Body of pancreas (tissue), 4 donors: ENCODE results near the gene DUSP19.

Experiments
- CTCF ChIP-seq, 7 experiments: fragments of 450-650 bp in 4 of 7; fragments of 200-600 bp in 3 of 7; sonication (generic) in 3 of 7; IDR thresholded peaks; one replicate each; pipeline ENCODE4 v1.5.1; 2016 to 2019; ENCODE audit warnings: antibody characterized with exemption in 7 of 7
- POLR2A ChIP-seq, 3 donors: fragments of 450-650 bp; IDR thresholded peaks; one replicate each; pipeline ENCODE4 v1.6.1; 2016; ENCODE audit warnings: antibody characterized with exemption in 3 of 3, mild to moderate bottlenecking in 2 of 3

GRCh38 chr2:183093857-183094657 lies 15.5 kb downstream of the DUSP19 start:
- TF ChIP-seq CTCF (IDR thresholded peaks at IDR 0.05) (peak in 5 of 7 experiments; percentile 14 to 44 (median 37)), POLR2A (IDR thresholded peaks at IDR 0.05) (no peak)
